Testis (tissue), 2 donors: ENCODE measurements around the gene HHIPL1.

Experiments used
- POLR2A ChIP-seq: fragments of 450-650 bp; IDR thresholded peaks from one replicate; pipeline ENCODE4 v1.6.1; 2017; ENCODE audit warnings: antibody characterized with exemption, mild to moderate bottlenecking, moderate library complexity
- TF ChIP-seq, protein P1 (sequence below), 3 experiments: fragments of 450-650 bp in 2 of 3; fragments of 200-600 bp in 1 of 3; sonication (generic) in 1 of 3; IDR thresholded peaks; one replicate each; pipeline ENCODE4 v1.5.1; 2016 to 2019; ENCODE audit warnings: antibody characterized with exemption in 3 of 3, mild to moderate bottlenecking in 2 of 3, moderate library complexity in 1 of 3

DNA sequence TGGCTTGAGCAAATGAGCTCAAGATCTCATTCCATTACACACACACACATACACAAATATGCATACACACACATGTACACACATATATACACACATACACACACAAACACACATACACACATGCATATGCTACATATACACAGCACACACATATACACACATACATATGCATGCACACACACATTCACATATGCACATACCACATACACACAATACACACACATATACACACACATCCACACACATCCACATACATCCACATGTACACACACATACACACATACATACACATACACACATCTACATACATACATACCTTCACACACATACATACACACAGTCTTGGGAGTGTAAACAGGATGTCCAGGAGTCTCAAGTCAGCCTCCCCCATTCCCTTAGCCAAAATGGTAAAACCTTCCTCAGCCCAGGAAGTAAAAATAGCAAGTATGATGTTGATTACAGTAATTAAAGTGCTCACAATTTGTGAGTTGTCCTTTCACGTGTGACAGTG, 12.8 kb downstream of the HHIPL1 start:
- TF ChIP-seq POLR2A = no peak
- TF ChIP-seq, protein P1, sequence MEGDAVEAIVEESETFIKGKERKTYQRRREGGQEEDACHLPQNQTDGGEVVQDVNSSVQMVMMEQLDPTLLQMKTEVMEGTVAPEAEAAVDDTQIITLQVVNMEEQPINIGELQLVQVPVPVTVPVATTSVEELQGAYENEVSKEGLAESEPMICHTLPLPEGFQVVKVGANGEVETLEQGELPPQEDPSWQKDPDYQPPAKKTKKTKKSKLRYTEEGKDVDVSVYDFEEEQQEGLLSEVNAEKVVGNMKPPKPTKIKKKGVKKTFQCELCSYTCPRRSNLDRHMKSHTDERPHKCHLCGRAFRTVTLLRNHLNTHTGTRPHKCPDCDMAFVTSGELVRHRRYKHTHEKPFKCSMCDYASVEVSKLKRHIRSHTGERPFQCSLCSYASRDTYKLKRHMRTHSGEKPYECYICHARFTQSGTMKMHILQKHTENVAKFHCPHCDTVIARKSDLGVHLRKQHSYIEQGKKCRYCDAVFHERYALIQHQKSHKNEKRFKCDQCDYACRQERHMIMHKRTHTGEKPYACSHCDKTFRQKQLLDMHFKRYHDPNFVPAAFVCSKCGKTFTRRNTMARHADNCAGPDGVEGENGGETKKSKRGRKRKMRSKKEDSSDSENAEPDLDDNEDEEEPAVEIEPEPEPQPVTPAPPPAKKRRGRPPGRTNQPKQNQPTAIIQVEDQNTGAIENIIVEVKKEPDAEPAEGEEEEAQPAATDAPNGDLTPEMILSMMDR (IDR thresholded peaks at IDR 0.05) = no peak
